ENCODE measurements around the gene CUX1. TPM values are rescaled to one million over a fixed set of nuclear protein-coding genes. Genes with fewer than 3 reads are reported as not detected.

CUX1 gene
- total and polyA plus RNA-seq, 7 experiments from 2014 or later: 10.1 to 81.6 (median 42.5) TPM

GRCh38 chr7:102098986-102099385 is 281.6 kb downstream of the CUX1 start:
- H3K36me3 ChIP-seq (ENCODE audit: control insufficient read depth in 2 of 3, insufficient read depth in 3 of 3, low read length in 3 of 3): peaks cover 0 to 45% (median 0%) of the 10 kb centered on the region in 3 experiments
- Mint-ChIP-seq H3K4me1 (no peaks in the 10 kb centered on the region), H3K4me3 (no peak overlapping the region), H3K27ac (no peak overlapping the region), H3K9me3 (no peaks in the 10 kb centered on the region), H3K36me3 (peaks cover 0 to 36% (median 8%) of the 10 kb centered on the region in 5 donors), H3K27me3 (no peaks in the 10 kb centered on the region)
- no peak for DNase-seq
- ATAC-seq: no peak
- H3K27ac ChIP-seq (ENCODE audit: low read depth, low read length): no peak overlapping the region
- CTCF ChIA-PET: no interaction called here
- intact Hi-C loops (cut with micrococcal nuclease): no loop called here
- H3K27me3 ChIP-seq (ENCODE audit: control insufficient read depth in 2 of 2, insufficient read depth in 2 of 2, low read length in 2 of 2): no peaks in the 10 kb centered on the region
- H3K4me3 ChIP-seq (ENCODE audit: low read length): no peak overlapping the region
- H3K4me1 ChIP-seq (ENCODE audit: control insufficient read depth in 2 of 2, insufficient read depth in 2 of 2, low read length in 2 of 2): no peaks in the 10 kb centered on the region
- POLR2A ChIA-PET: no interaction called here
- no peaks in the 10 kb centered on the region for H3K9me3 ChIP-seq (ENCODE audit: control insufficient read depth in 2 of 3, low read length in 3 of 3)

GRCh38 chr7:102099474-102099873 is 282.0 kb downstream of the CUX1 start:
- Histone ChIP-seq H3K4me1 (ENCODE audit: control insufficient read depth in 2 of 2, insufficient read depth in 2 of 2, low read length in 2 of 2) (no peaks in the 10 kb centered on the region), H3K9me3 (ENCODE audit: control insufficient read depth in 2 of 3, low read length in 3 of 3) (no peaks in the 10 kb centered on the region), H3K27me3 (ENCODE audit: control insufficient read depth in 2 of 2, insufficient read depth in 2 of 2, low read length in 2 of 2) (no peaks in the 10 kb centered on the region), H3K36me3 (ENCODE audit: control insufficient read depth in 2 of 3, insufficient read depth in 3 of 3, low read length in 3 of 3) (peaks cover 0 to 45% (median 0%) of the 10 kb centered on the region in 3 experiments), H3K4me3 (ENCODE audit: low read length) (no peak overlapping the region), H3K27ac (ENCODE audit: low read depth, low read length) (no peak overlapping the region)
- H3K27me3 Mint-ChIP-seq: no peaks in the 10 kb centered on the region
- H3K4me3 Mint-ChIP-seq: no peak overlapping the region
- intact Hi-C loops (cut with micrococcal nuclease): no loop called here
- ChIA-PET POLR2A (no interaction called here), CTCF (interaction anchor here (1.1 kb wide), 1 partner anchor 27 kb away, joined by 3 read pairs; no protein-coding TSS in a partner anchor)
- DNase-seq (no peak), ATAC-seq (no peak)
- H3K4me1 Mint-ChIP-seq: no peaks in the 10 kb centered on the region
- H3K36me3 Mint-ChIP-seq: peaks cover 0 to 41% (median 12%) of the 10 kb centered on the region in 5 donors
- H3K9me3 Mint-ChIP-seq: no peaks in the 10 kb centered on the region
- H3K27ac Mint-ChIP-seq: no peak overlapping the region

- DNase-seq: no peak
- H3K4me3 Mint-ChIP-seq: no peak overlapping the region
- POLR2A ChIA-PET: no interaction called here
Measured at GRCh38 chr7:102101111-102101551, 283.7 kb downstream of the CUX1 start.

GRCh38 chr7:102101926-102102325 is 284.5 kb downstream of the CUX1 start:
- Mint-ChIP-seq H3K4me3 (no peak overlapping the region), H3K9me3 (no peaks in the 10 kb centered on the region), H3K27ac (no peak overlapping the region), H3K4me1 (peaks cover 0 to under 1% (median 0%) of the 10 kb centered on the region in 7 donors), H3K27me3 (no peaks in the 10 kb centered on the region), H3K36me3 (peaks cover 0 to 56% (median 17%) of the 10 kb centered on the region in 5 donors)
- intact Hi-C loops (cut with micrococcal nuclease): loop anchor here in 1 of 2 donors (10.0 kb wide), 1 partner anchor 287 kb away; the partner anchor contains the start of gene CUX1
- DNase-seq (no peak), ATAC-seq (no peak)
- Histone ChIP-seq H3K4me1 (ENCODE audit: control insufficient read depth in 2 of 2, insufficient read depth in 2 of 2, low read length in 2 of 2) (no peaks in the 10 kb centered on the region), H3K4me3 (ENCODE audit: low read length) (no peak overlapping the region), H3K27me3 (ENCODE audit: control insufficient read depth in 2 of 2, insufficient read depth in 2 of 2, low read length in 2 of 2) (no peaks in the 10 kb centered on the region), H3K27ac (ENCODE audit: low read depth, low read length) (no peak overlapping the region), H3K36me3 (ENCODE audit: control insufficient read depth in 2 of 3, insufficient read depth in 3 of 3, low read length in 3 of 3) (peaks cover 0 to 54% (median 0%) of the 10 kb centered on the region in 3 experiments), H3K9me3 (ENCODE audit: control insufficient read depth in 2 of 3, low read length in 3 of 3) (no peaks in the 10 kb centered on the region)
- ChIA-PET CTCF (no interaction called here), POLR2A (no interaction called here)

More at GRCh38 chr7:102101111-102101551, 283.7 kb downstream of the CUX1 start:
- Histone ChIP-seq H3K27me3 (ENCODE audit: control insufficient read depth in 2 of 2, insufficient read depth in 2 of 2, low read length in 2 of 2) (no peaks in the 10 kb centered on the region), H3K36me3 (ENCODE audit: control insufficient read depth in 2 of 3, insufficient read depth in 3 of 3, low read length in 3 of 3) (peaks cover 0 to 51% (median 0%) of the 10 kb centered on the region in 3 experiments), H3K4me3 (ENCODE audit: low read length) (no peak overlapping the region), H3K9me3 (ENCODE audit: control insufficient read depth in 2 of 3, low read length in 3 of 3) (no peaks in the 10 kb centered on the region), H3K27ac (ENCODE audit: low read depth, low read length) (no peak overlapping the region), H3K4me1 (ENCODE audit: control insufficient read depth in 2 of 2, insufficient read depth in 2 of 2, low read length in 2 of 2) (no peaks in the 10 kb centered on the region)
- Mint-ChIP-seq H3K9me3 (no peaks in the 10 kb centered on the region), H3K27ac (no peak overlapping the region), H3K27me3 (no peaks in the 10 kb centered on the region), H3K36me3 (peaks cover 0 to 53% (median 17%) of the 10 kb centered on the region in 5 donors), H3K4me1 (no peaks in the 10 kb centered on the region)
- ATAC-seq: no peak
- intact Hi-C loops (cut with micrococcal nuclease): loop anchor here in 1 of 2 donors (10.0 kb wide), 1 partner anchor 286 kb away; the partner anchor contains the start of gene CUX1
- CTCF ChIA-PET: no interaction called here

GRCh38 chr7:102103027-102103372 is 285.6 kb downstream of the CUX1 start:
- intact Hi-C loops (cut with micrococcal nuclease): loop anchor here in 1 of 2 donors (10.0 kb wide), 1 partner anchor 288 kb away; the partner anchor contains the start of gene CUX1
- peaks cover 0 to 2% (median 0%) of the 10 kb centered on the region in 7 donors for H3K4me1 Mint-ChIP-seq
- Histone ChIP-seq H3K4me1 (ENCODE audit: control insufficient read depth in 2 of 2, insufficient read depth in 2 of 2, low read length in 2 of 2) (no peaks in the 10 kb centered on the region), H3K27me3 (ENCODE audit: control insufficient read depth in 2 of 2, insufficient read depth in 2 of 2, low read length in 2 of 2) (no peaks in the 10 kb centered on the region), H3K9me3 (ENCODE audit: control insufficient read depth in 2 of 3, low read length in 3 of 3) (no peaks in the 10 kb centered on the region), H3K27ac (ENCODE audit: low read depth, low read length) (no peak overlapping the region), H3K36me3 (ENCODE audit: control insufficient read depth in 2 of 3, insufficient read depth in 3 of 3, low read length in 3 of 3) (peaks cover 0 to 54% (median 0%) of the 10 kb centered on the region in 3 experiments), H3K4me3 (ENCODE audit: low read length) (no peak overlapping the region)
- DNase-seq: no peak
- peaks cover 0 to 50% (median 14%) of the 10 kb centered on the region in 5 donors for H3K36me3 Mint-ChIP-seq
- no peaks in the 10 kb centered on the region for H3K27me3 Mint-ChIP-seq
- ChIA-PET CTCF (no interaction called here), POLR2A (no interaction called here)
- ATAC-seq: peak; percentile 26
- H3K9me3 Mint-ChIP-seq: no peaks in the 10 kb centered on the region
- no peak overlapping the region for H3K27ac Mint-ChIP-seq
- no peak overlapping the region for H3K4me3 Mint-ChIP-seq

- Histone ChIP-seq H3K27ac (ENCODE audit: low read depth, low read length) (no peak overlapping the region), H3K4me3 (ENCODE audit: low read length) (no peak overlapping the region), H3K9me3 (ENCODE audit: control insufficient read depth in 2 of 3, low read length in 3 of 3) (no peaks in the 10 kb centered on the region), H3K4me1 (ENCODE audit: control insufficient read depth in 2 of 2, insufficient read depth in 2 of 2, low read length in 2 of 2) (no peaks in the 10 kb centered on the region), H3K36me3 (ENCODE audit: control insufficient read depth in 2 of 3, insufficient read depth in 3 of 3, low read length in 3 of 3) (peaks cover 0 to 53% (median 0%) of the 10 kb centered on the region in 3 experiments), H3K27me3 (ENCODE audit: control insufficient read depth in 2 of 2, insufficient read depth in 2 of 2, low read length in 2 of 2) (no peaks in the 10 kb centered on the region)
- ChIA-PET CTCF (no interaction called here), POLR2A (no interaction called here)
- intact Hi-C loops (cut with micrococcal nuclease): loop anchor here in 1 of 2 donors (10.0 kb wide), 1 partner anchor 289 kb away; the partner anchor contains the start of gene CUX1
- H3K4me3 Mint-ChIP-seq: no peak overlapping the region
- no peaks in the 10 kb centered on the region for H3K9me3 Mint-ChIP-seq
- no peak for DNase-seq
- no peak overlapping the region for H3K27ac Mint-ChIP-seq
- H3K4me1 Mint-ChIP-seq: peaks cover 0 to 2% (median 0%) of the 10 kb centered on the region in 7 donors
- H3K36me3 Mint-ChIP-seq: peaks cover 0 to 43% (median 12%) of the 10 kb centered on the region in 5 donors
- ATAC-seq: no peak
- H3K27me3 Mint-ChIP-seq: no peaks in the 10 kb centered on the region
Measured at GRCh38 chr7:102104245-102104644, 286.8 kb downstream of the CUX1 start.

GRCh38 chr7:102106625-102107024 is 289.2 kb downstream of the CUX1 start:
- intact Hi-C loops (cut with micrococcal nuclease): loop anchor here in 1 of 2 donors (10.0 kb wide), 1 partner anchor 292 kb away; the partner anchor contains the start of gene CUX1
- peaks cover 0 to 2% (median 0%) of the 10 kb centered on the region in 7 donors for H3K4me1 Mint-ChIP-seq
- DNase-seq: no peak
- Histone ChIP-seq H3K27me3 (ENCODE audit: control insufficient read depth in 2 of 2, insufficient read depth in 2 of 2, low read length in 2 of 2) (no peaks in the 10 kb centered on the region), H3K36me3 (ENCODE audit: control insufficient read depth in 2 of 3, insufficient read depth in 3 of 3, low read length in 3 of 3) (peaks cover 0 to 35% (median 0%) of the 10 kb centered on the region in 3 experiments), H3K27ac (ENCODE audit: low read depth, low read length) (no peak overlapping the region), H3K4me1 (ENCODE audit: control insufficient read depth in 2 of 2, insufficient read depth in 2 of 2, low read length in 2 of 2) (no peaks in the 10 kb centered on the region), H3K9me3 (ENCODE audit: control insufficient read depth in 2 of 3, low read length in 3 of 3) (no peaks in the 10 kb centered on the region), H3K4me3 (ENCODE audit: low read length) (no peak overlapping the region)
- H3K9me3 Mint-ChIP-seq: no peaks in the 10 kb centered on the region
- no peak for ATAC-seq
- H3K27ac Mint-ChIP-seq: peak overlapping the region in 1 of 9 donors; percentile 31
- H3K27me3 Mint-ChIP-seq: no peaks in the 10 kb centered on the region
- POLR2A ChIA-PET: no interaction called here
- CTCF ChIA-PET: no interaction called here
- H3K36me3 Mint-ChIP-seq: peaks cover 0 to 35% (median 12%) of the 10 kb centered on the region in 5 donors
- H3K4me3 Mint-ChIP-seq: no peak overlapping the region
